ENCODE measurements around the gene PNPLA8.
"Not testable (repeated sequence)": the region's sequence is repeated elsewhere in the genome, so short reads cannot be mapped to it uniquely, and the experiment has no call there.

The PNPLA8 gene

DNA sequence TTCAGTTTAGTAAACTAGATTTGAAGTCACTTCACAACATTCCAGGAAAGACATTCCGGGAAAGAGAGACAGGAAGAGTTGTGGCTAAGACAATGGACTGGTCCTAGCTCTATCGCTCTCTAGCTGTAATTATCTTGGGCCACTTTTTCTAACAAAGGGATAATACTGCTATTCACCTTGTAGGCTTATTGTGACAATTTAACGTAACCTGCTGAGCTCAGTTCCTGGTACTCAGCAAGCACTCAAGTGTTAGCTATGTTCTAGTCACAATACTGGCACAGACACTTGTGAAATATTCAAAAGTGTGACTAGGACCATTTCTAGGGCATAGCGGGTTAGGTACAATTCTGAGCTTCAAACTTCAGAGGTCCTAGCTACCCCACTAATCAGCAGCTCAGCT, 57.7 kb downstream of the PNPLA8 start:
- DNase-seq, result no peak

DNA sequence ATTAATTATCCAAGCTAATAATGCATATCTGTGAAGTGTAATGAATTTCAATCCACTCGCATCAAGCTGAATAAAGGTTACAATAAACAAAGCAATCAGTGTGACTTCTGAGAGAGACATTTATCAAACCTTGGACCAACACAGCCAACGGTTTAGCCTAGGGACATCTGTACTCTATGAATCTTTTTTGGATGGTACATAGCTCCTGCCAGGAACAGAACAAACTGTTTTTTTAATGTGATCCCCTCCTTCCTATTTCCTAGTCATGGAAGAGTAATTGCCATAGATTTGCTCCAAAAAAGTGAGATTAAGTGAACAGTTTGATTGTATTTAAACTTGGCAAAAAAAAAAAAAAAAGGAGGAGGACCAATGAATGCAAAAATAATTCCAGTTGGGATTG, 58.5 kb downstream of the PNPLA8 start:
- no peak for DNase-seq

DNA sequence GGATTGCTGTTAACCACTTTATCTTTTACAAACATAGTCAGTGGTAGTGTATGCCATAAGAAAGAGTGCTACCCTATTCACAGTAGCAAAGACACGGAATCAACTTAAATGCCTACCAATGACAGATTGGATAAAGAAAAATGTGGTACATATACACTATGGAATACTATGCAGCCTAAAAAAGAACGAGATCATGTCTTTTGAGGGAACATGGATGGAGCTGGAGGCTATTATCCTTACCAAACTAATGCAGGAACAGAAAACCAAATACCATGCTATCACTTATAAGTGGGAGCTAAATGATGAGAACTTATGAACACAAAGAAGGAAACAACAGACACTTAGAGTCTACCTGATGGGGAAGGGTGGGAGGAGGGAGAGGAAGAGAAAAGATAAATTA, 59.6 kb downstream of the PNPLA8 start:
- not testable (repeated sequence) for DNase-seq

DNA sequence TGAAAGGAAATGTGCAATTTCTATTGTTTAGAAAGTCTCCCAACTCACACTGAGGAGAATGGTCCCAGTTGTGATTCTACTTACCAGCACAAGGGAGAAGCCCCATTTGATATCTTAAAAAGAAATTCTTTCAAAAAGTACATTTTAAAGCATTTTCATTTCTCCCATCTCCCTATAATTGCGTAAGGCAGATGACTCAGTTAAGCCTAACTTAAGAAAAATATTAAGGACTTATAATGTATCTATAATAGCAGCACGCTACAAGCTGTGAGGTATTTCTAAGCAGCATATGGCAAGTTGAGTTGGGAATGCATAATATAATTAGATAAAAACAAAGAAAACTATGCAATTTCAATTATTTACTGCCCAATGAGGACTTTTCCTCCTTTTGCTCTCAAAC, 61.2 kb downstream of the PNPLA8 start:
- no peak for DNase-seq

DNA sequence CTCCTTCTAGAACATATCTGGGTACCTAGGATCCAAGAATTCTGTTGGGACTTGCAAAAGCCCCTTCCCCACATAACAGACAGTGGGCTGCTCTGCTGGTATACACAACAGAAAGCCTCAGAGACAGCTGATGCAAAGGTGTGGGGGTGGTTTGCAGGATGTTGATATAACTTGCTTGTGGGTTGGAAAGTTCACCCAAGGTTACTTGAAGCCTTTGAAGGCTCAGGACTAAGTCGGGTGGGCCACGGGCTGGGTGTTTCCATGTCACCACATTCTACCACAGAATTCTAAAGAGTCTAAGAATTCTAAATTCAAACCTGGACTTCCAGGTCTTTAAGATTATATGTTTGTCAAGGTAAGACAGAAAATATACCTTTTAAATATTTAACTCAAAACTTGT, 62.3 kb downstream of the PNPLA8 start:
- DNase-seq, result no peak

DNA sequence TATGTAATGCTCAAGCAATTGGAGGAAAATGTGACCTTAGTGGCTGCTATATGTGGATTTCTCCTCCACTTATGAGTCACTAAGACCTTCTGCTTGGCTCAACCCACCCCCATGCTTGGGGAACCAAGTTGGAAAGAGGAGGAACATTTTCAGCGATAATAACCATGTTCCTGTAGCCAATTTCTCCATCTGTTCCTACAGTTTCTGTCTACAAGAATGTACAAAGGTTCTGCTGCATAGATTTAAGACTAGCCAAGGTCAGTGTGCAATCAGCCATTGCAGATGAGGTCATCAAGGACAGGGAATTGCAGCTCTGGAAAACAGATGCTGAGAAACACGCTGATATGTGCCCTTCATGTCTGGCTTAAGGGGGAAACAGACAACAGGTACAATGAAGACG, 64.1 kb downstream of the PNPLA8 start:
- peak; percentile 63 for DNase-seq

DNA sequence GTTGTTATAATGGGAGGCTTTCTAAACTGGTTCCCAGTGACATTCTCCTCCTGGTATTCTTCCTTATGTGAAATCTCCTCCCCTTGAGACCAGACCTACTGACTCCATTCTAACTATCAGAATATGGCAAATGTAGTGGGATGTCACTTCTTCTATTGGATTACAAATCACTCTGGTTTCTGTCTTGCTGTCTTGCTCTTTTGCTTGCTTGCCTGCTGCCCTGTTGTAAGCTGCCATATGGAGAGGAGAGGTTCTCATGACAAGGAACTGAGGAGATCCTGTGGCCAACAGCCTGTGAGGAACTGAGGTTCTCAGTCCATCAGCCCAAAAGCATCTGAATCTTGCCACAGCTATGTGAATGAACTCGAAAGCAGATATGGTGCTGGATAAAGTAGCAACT, 65.0 kb downstream of the PNPLA8 start:
- peak; percentile 35 for DNase-seq

DNA sequence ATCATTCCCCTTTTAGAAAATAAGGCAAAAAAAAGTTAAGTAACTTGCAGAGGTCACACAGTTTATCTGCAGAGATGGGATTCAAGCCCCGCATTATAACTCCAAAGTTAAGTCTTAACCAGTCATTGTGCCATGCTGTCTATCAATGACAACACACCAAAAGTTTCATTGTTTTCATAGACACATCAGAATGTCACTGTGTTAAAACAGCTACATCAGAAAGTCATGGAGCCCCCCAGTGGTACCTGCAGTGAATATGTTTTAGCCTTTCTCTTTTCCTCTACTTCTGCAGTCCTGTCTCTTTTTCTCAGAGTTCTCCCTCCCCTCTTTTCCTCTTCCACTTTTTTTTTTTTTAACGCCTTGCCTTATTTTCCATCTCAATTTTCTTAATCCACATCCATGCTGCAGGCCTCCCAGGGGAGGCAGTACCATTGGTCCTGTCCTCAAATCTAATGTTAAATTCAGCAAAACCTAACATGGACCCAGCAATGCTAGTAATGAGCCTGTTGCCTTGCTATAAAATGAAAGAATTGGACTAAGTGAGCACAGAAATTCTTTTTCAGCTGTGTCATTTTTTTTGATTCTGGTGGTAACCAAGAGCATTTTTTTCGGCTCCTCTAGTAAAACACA, 65.9 kb downstream of the PNPLA8 start:
- peak; percentile 30 for DNase-seq

DNA sequence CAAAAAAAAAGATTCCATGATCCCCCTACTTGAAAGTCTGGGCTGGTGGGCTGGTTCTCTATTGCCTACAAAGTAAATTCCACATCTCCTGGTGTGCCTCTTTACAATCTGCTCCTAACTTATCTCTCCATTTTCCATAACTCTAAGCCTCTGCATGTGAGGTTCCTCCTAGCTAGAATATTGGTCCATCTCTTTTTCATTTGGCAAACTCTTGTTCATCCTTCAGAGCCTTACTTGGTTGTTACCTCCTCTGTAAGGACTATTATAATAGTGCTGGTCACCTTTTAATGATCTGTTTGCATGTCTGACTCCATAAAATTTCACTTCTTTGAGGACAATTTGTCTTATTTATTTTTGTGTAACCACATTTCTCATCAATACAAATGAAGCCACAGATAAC, 68.1 kb downstream of the PNPLA8 start:
- no peak for DNase-seq

DNA sequence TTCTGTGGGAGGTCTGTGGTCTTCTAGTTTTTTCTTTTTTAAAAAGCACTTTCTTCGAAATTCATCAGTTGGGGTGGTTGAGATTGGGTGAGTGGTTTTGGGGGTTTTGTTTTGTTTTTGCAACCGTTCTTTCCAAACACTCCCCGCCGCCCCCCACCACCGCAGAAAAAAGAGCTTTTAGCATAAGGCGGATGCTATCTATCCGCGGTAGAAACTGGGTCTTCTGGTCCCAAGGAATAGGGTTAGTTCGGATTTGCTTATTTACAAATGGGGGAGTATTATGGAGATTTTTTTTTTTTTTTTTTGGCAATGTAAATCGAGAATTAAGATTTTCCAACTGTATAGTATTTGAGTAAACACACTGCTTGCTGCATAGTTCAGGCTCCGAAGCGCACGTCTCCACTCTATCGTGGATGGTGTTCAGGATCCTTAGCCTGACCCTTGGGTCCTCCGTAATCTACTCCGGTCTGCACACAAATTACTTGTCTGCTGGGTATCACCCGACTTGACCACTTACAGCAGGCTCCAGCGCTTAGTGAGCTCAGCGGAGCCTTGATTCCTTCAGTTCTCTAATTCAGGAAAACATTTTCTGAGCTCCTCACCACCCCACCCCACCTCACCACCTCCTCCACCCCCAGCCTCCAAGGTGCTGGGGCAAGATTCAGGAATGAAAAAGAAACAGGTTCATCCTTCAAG, 68.9 kb downstream of the PNPLA8 start:
- peak; percentile 42 for DNase-seq

DNA sequence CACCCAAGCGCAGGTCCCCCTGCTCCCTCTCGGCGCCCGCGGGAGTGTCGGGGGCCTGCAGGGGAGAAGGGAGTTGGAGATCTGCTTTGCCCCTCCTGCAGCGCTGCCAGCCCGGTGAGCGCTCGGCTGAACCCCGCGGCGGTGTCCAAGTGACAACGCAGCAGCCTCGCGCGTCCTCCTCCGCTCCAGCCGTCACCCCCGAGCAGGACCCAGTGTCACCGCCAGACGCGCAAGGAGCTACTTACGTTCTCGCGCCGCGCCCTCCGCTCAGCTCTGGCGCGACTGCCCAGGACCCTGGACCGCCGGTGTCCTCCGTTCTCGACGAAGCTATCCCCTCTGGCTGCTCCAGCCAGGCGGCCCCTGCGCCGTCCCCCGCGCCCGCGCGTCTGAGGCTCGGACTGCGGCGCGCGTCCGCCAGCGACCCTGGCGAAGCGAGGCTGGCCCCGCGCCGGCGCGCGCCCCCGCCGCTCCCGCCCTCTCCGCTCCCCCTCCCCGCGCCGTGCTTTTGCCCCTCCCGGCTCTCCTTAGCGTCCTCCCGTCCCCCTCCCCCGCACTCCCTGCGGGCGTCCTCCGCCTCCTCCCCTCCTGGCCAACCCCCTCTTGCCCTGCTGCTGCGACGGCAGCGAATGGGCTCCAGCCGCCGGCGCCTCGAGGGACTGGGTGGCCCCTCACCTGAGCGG, 69.8 kb downstream of the PNPLA8 start, which contains the start of gene NRCAM:
Gene NRCAM, minus strand, starts transcription at position 439 of the 680 bp plus-strand sequence. CDS start 216,372 bp downstream, outside the sequence.
- peak; percentile 94 for DNase-seq

DNA sequence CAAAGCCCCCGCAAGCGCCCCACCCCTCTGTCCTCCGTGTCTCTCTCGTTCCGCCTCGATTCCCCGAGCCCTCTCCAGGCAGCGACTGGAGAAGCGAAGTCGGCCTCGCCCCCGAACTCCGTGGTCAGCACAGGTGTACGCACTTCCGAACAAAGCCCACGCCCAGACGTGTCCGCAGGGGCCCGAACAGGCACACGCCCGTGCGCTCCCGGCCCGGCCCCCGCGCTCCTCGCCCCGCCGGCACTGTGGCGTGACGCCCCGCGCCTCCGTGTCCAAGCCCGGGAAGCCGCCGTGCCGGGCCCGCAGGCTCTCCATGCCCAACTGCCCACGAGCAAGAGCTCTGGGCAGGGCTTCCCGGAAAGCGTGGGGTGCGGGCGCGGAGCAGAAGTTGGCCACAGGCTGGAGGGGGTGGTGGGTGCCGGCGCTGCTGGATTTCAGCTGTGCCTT, 70.4 kb downstream of the PNPLA8 start:
- no peak for DNase-seq

DNA sequence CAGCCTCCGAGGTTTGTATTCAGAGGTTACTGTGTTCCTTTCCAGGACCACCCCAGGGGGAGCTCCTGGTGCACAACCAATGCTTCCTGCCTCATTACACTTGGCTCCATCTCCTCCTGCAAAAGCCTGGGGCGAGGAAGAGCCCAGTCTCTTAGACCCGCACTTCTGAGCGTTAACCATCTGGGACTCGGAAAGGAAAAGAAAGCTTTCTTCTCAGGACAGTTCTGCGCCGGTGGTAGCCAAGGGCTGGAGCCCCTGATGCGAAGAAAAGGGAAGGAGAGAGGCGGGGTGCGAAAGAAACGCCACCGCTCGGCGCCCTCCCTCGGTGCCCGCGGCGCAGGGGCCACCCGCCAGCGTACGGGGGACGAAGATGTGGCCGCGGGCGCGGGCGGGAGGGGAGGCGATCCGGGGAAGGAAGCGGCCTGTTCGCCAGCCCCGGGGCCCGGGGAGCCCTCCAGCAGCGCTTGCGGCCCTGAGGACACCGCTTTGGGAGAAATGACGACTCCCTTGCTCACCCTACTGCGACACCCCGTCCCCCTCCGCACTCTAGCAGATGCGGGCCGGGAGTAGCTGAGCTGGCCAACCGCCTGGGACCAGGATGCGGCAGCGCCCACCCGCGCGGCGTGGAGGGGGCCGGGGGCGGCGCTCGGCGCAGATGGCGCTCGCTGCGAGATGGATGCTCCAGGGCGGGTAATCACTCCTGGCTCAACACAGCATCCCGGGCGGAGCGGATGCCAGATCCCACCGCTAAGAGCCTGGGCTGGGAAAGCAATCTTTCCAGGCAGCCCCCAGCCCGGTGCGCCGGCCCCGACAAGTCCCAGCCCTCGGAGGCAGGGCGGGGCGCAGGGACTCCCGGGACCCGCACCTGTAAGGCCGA, 71.0 kb downstream of the PNPLA8 start:
- DNase-seq, result peak; percentile 64

DNA sequence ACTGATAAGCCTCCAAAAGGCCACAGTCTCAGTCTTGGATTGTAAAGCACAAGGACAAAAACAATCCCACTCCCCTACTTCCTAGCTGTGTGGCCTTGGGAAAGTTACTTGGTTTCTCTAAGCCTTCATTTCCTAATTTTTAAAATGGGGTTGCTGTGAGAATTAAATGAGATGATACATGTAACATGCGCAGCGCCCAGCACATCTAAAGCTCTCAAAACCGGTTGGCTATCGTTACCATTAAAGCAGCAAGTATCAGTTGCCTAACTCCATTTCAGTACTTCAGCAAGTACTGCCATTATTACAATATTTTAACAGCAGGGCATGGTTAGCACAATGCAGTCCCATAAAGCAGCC, 71.6 kb downstream of the PNPLA8 start:
- no peak for DNase-seq

DNA sequence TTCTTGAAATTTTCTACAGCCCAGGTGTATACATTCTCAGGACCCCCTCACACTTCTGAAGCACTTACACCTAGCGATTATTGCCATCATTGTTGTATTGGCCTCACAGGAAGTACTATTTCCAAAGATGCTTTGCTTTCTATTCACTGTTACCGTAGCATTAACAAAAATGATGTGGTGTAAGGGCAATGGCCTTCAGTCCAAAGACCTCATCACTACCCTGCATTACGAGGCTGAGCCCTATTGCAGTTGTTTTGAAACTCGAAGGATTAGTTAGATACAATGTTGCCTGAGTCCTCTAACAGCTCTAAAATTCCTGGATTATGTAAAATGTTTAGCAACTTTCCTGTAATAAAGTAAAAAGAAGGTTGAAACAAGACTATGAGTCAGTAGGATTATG, 72.6 kb downstream of the PNPLA8 start:
- DNase-seq, result no peak

DNA sequence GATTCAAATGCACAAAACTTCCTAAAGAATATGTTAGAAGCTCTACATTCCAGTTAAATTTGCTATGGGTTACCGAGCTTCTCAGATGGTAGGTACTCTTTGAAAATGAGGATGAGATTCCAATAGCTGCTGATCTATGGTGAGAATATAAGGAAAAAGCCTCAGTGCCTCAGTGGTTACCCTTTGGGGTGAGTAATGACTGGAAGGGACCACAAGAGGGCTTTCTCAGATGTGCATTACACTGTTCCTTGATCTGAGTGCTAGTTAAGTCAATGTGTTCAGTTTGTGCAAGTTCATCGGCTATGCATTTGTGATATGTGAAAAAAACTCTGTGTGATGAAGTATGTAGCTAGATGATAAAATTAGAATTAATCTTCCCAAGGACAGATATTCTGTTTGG, 73.2 kb downstream of the PNPLA8 start:
- DNase-seq, result peak; percentile 31

DNA sequence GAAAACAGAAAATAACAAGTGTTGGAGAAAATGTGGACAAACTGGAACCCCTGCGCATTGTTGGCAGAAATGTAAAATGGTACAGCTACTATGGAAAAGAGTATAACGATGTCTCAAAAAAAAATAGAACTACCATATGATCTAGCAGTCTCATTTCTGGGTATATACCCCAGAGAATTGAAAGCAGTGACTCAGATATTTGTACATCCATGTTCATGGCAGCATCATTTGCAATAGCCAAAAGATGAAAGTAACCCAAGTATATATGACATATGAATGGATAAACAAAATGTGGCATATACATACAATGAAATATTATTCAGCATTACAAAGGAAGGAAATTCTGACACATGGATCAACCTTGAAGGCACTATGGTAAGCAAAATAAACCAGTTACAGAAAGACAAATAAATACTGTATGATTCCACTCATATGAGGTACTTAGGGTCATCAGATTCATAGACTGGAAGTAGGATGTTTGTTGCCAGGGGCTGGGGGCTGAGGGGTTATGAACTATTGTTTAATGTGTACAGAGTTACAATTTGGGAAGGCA, 74.6 kb downstream of the PNPLA8 start:
- DNase-seq, result no peak

DNA sequence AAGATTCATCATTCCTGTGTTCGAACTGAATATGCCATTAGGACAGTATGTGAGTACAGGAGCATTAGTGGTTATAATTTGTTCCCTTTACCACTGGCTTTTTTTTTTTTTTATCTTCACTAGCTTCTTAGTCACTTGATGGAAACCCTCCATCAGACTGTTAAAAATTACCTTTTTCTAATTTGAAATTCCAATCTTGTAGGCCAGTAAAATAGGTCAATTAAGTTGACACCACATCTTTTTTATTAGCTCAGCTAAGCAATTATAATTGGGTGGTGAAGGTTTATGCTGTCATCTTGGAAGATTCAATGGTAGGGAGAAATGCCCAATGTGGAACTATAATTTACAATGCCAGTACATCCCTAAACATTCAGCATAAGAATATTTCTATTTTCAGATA, 75.8 kb downstream of the PNPLA8 start:
- no peak for DNase-seq

DNA sequence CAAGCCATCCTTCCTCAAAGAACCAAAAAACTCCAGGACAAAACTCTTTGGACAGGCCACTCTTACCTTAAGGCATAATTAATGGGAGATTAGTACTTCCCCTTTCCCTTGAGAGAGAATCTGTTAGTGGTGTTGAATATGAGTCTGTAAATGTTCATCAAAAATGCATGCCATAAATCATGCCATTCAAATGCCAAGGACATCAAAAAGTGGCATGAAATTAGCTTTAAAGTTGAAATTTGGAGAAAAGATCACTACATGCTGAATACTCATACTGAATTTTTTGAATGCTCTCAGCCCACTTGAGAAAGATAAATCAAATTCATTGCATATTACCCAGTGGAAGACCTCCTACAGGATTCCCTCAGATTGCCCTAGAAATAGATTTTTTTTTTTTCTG, 76.4 kb downstream of the PNPLA8 start:
- DNase-seq, result no peak

DNA sequence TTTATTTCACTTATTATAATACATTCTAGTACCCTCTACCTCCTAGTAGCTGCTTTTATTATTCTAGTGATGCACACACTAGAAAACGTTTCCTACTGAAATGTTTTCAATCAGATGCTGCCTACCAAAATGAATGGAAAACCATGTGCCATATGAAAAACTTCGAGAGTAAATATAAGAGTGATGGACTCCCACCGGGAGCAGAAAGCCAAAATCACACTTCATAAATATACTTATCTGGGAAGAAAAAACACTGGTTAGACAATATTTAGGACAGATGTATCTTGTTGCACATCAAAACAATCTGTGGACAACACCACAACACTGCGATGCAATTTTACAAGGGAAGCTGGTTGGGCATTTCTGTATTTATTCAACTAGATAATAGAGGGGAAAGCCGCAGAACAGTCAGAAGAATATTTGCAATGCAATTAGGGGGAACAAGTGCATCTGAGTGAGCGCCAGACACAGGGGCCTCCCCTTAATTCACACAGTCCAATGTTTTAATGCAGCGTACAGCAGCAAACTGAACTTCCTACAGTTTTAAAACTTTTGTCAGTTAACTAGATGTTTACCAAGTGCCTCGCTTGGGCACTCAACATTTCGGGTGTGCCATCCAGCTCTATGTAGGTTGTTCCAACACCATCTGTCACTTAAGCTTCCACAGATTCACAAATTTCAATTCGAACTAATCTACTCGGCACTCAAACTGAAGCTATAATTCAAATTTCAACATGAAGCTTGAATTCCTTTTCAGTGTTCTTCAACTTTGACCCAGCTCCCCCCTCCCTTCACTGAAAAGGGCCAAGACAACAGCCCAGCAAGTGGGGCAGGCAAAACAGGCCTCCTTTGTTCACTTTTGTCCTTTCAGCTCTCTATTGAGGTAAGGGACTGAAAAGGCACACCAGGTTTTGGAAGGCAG, 77.1 kb downstream of the PNPLA8 start:
- DNase-seq, result peak; percentile 83

DNA sequence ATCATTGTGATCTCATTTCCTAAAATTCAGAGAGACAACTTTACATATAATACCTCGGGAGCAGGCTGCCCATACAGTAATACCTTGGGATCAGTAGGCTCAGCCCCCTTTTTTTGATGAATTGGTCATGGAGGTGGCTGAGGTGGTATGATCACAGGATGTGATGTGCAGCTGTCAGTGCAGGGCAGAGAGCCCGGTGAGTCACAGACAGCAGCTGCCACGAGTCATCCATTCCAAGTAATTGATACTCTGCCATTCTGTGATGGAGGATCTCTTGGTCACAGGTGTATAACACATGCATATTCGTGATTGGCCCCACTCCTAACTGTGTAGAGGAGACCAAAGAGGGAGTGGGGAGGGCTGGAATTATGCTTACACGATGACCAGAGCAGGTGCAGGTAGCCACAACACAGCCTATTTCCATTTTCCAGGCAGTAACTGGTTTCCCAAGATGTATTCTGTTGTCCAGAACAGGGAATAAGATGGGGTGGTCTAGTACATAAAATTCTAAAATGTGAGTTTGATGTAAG, 83.8 kb downstream of the PNPLA8 start:
- no peak for DNase-seq

All from NCI-H2227 treated with DMSO at 0.1 percent for 48 hours (cell line).